ENCODE measurements around the gene LRTM2. TPM values are rescaled to one million over a fixed set of nuclear protein-coding genes. Genes with fewer than 3 reads are reported as not detected.

The LRTM2 gene
- total RNA-seq, 1 donor from 2014 or later, result 14.6 TPM

- Mint-ChIP-seq H3K4me3 (ENCODE audit: unreplicated experiment) (no peak overlapping the region), H3K9me3 (ENCODE audit: unreplicated experiment) (no peaks in the 10 kb centered on the region), H3K27ac (ENCODE audit: unreplicated experiment) (no peak overlapping the region), H3K27me3 (ENCODE audit: unreplicated experiment) (peaks cover 3% of the 10 kb centered on the region), H3K4me1 (ENCODE audit: low read depth, unreplicated experiment) (peaks cover 10% of the 10 kb centered on the region), H3K36me3 (ENCODE audit: unreplicated experiment) (no peaks in the 10 kb centered on the region)
- peak; percentile 5 for DNase-seq
- TF ChIP-seq, protein P1, sequence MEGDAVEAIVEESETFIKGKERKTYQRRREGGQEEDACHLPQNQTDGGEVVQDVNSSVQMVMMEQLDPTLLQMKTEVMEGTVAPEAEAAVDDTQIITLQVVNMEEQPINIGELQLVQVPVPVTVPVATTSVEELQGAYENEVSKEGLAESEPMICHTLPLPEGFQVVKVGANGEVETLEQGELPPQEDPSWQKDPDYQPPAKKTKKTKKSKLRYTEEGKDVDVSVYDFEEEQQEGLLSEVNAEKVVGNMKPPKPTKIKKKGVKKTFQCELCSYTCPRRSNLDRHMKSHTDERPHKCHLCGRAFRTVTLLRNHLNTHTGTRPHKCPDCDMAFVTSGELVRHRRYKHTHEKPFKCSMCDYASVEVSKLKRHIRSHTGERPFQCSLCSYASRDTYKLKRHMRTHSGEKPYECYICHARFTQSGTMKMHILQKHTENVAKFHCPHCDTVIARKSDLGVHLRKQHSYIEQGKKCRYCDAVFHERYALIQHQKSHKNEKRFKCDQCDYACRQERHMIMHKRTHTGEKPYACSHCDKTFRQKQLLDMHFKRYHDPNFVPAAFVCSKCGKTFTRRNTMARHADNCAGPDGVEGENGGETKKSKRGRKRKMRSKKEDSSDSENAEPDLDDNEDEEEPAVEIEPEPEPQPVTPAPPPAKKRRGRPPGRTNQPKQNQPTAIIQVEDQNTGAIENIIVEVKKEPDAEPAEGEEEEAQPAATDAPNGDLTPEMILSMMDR (IDR thresholded peaks at IDR 0.05; ENCODE audit: partially characterized antibody, unreplicated experiment), result no peak
These were observed 21.3 kb downstream of the LRTM2 start for GRCh38 chr12:1841586-1842182.

DNA sequence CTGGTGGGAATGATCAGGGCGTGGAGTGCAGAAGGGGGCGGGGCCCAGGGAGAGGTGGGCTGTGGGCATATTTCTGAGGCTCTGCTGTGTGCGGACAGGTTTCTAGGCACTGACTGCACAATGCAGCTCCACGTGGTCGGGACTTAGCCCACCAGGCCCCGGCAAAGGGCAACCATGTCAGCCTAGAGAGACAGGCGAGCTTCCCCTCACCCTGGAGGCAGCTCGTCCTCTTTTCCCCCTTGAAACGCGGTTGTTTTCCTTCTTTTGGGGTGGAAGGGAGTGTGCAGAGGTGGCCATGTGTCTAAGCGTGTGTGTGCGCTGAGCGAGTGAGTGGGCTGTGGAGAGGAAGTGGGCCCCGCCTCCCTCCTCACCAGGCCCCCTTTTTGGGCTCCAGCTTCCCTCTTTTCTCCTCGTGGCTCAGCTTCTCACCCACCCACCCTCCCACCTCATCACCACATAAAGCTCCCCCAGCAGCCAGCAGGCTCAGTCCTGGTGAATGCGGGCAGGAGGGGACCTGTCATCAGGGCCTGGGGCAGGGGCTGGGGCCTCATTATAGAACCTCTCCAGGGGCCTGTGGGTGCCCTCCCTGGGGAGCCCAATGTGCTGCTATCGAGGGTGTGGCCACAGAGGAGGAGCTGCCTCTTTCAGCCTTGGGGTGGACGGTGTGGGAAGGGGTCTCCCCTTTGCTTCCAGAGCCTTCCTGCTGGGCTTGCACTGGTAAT is 22.0 kb downstream of the LRTM2 start:
- TF ChIP-seq, protein P1 (IDR thresholded peaks at IDR 0.05; ENCODE audit: partially characterized antibody, unreplicated experiment), result no peak
- Mint-ChIP-seq H3K27me3 (ENCODE audit: unreplicated experiment) (peaks cover 3% of the 10 kb centered on the region), H3K4me3 (ENCODE audit: unreplicated experiment) (no peak overlapping the region), H3K27ac (ENCODE audit: unreplicated experiment) (no peak overlapping the region), H3K36me3 (ENCODE audit: unreplicated experiment) (no peaks in the 10 kb centered on the region), H3K9me3 (ENCODE audit: unreplicated experiment) (no peaks in the 10 kb centered on the region), H3K4me1 (ENCODE audit: low read depth, unreplicated experiment) (peaks cover 10% of the 10 kb centered on the region)
- peak; percentile 15 for DNase-seq

DNA sequence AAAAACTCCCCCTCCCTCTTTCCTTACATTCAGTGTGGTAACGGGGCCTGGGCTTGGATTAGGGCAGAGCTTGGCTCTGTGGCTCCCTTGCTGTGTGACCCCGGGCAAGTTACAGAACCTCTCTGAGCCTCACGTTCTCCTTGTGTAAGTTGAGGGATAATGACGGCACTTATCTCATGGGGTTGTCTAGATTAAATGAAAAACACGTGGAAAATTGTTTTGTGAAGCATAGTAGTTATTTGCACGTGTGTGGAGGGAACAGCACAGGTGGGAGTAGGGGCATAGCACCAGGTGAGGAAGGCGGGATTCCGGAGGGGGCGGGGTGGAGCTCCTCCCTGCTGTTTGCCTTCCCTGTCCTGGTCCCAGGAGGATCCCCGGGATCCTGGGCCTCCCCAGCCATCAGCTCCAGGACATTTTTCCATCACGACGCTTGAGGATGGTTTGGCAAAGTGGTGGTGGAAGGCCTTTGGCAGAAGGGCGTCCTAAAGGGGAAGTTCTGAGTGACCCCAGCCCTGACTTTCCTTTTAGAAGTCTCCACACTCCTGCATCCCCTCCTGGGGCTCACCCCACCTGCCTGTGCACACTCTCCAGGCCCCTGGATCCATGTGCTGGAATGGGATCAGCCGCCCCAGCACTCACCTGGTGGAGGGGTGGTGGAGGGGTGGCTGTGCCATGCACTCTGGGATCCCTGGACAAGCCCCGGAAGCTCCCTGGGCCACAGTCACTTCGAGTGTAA is 22.7 kb downstream of the LRTM2 start:
- peak; percentile 6 for DNase-seq
- H3K36me3 Mint-ChIP-seq (ENCODE audit: unreplicated experiment), result no peaks in the 10 kb centered on the region
- no peaks in the 10 kb centered on the region for H3K9me3 Mint-ChIP-seq (ENCODE audit: unreplicated experiment)
- no peak overlapping the region for H3K4me3 Mint-ChIP-seq (ENCODE audit: unreplicated experiment)
- H3K27me3 Mint-ChIP-seq (ENCODE audit: unreplicated experiment), result peaks cover 3% of the 10 kb centered on the region
- TF ChIP-seq, protein P1 (IDR thresholded peaks at IDR 0.05; ENCODE audit: partially characterized antibody, unreplicated experiment), result no peak
- no peak overlapping the region for H3K27ac Mint-ChIP-seq (ENCODE audit: unreplicated experiment)
- peaks cover 12% of the 10 kb centered on the region for H3K4me1 Mint-ChIP-seq (ENCODE audit: low read depth, unreplicated experiment)

- Mint-ChIP-seq H3K4me3 (ENCODE audit: unreplicated experiment) (no peak overlapping the region), H3K27me3 (ENCODE audit: unreplicated experiment) (peaks cover 4% of the 10 kb centered on the region), H3K27ac (ENCODE audit: unreplicated experiment) (no peak overlapping the region), H3K36me3 (ENCODE audit: unreplicated experiment) (no peaks in the 10 kb centered on the region), H3K9me3 (ENCODE audit: unreplicated experiment) (no peaks in the 10 kb centered on the region), H3K4me1 (ENCODE audit: low read depth, unreplicated experiment) (peaks cover 13% of the 10 kb centered on the region)
- DNase-seq, result peak; percentile 2
- TF ChIP-seq, protein P1 (IDR thresholded peaks at IDR 0.05; ENCODE audit: partially characterized antibody, unreplicated experiment), result no peak
These were observed 23.3 kb downstream of the LRTM2 start for GRCh38 chr12:1843641-1844005.
